ENCODE results near the gene UGT1A10. TPM values are rescaled to one million over a fixed set of nuclear protein-coding genes. Genes with fewer than 3 reads are reported as not detected.

UGT1A10 gene
- total RNA-seq, 1 experiment from 2014 or later = not detected

DNA sequence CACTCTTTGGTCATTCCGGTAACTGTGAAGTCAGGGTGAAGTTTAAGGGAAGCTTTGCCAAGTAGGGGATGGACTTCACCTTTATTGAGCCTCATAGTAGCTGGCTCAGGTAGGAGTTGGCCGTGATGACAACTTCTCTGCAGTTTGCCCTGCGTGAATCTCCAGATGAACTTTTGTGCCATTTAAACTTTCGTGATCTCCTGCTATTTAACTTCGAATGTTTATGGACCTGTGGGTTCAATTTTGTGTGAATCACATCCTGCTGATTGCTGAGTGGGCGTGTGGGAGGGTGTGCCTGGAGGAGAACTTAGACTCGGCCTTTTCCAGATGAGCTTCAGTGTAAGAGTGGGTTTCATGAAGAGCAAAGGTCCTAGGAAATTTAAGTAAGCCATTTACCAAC lies 128.0 kb downstream of the UGT1A10 start:
- H3K36me3 Mint-ChIP-seq (ENCODE audit: insufficient read depth in 1 of 3, low read depth in 3 of 3) = no peaks in the 10 kb centered on the region; a peak in 1 of 7 replicates
- Histone ChIP-seq H3K56ac (ENCODE audit: insufficient read length, low read depth, low read length) (no peak overlapping the region), H2AFZ (ENCODE audit: low read length) (no peak overlapping the region), H3K79me1 (ENCODE audit: insufficient read depth, low read depth, low read length, poor library complexity, severe bottlenecking) (no peaks in the 10 kb centered on the region), H4K5ac (ENCODE audit: insufficient read length, low read depth, low read length) (no peak overlapping the region), H3K9ac (ENCODE audit: extremely low read depth, insufficient read length, low read length) (no peak overlapping the region), H3K27me3 (ENCODE audit: insufficient read depth, low read length) (no peaks in the 10 kb centered on the region), H2AK5ac (ENCODE audit: insufficient read length, low read length) (no peak overlapping the region), H2BK20ac (ENCODE audit: low read depth, low read length, poor library complexity, severe bottlenecking) (no peak overlapping the region), H3K79me2 (ENCODE audit: insufficient read depth, low read length) (no peaks in the 10 kb centered on the region), H3K9me3 (ENCODE audit: control insufficient read depth, low read depth, low read length) (no peaks in the 10 kb centered on the region), H3K4me2 (ENCODE audit: insufficient read depth, insufficient read length, low read length) (no peak overlapping the region), H2BK120ac (ENCODE audit: low read depth, low read length, poor library complexity, severe bottlenecking) (no peak overlapping the region), H3K23ac (ENCODE audit: insufficient read length, low read depth, low read length) (no peak overlapping the region), H4K20me1 (ENCODE audit: control insufficient read depth, insufficient read depth, insufficient read length) (no peaks in the 10 kb centered on the region), H2BK5ac (ENCODE audit: insufficient read length, low read length) (no peak overlapping the region), H2BK15ac (ENCODE audit: low read depth, low read length) (no peak overlapping the region), H3K27ac (ENCODE audit: insufficient read length, low read depth, low read length) (no peak overlapping the region), H3K18ac (ENCODE audit: insufficient read length, low read depth, low read length) (no peak overlapping the region), H4K91ac (ENCODE audit: insufficient read length, low read depth, low read length) (no peak overlapping the region), H3K4me1 (ENCODE audit: insufficient read depth, low read length) (peaks cover 2% of the 10 kb centered on the region; the same call in 1 of the 2 replicates), H3T11ph (ENCODE audit: low read length) (no peak overlapping the region), H3K14ac (ENCODE audit: insufficient read depth, low read length) (no peak overlapping the region), H2BK12ac (ENCODE audit: insufficient read length, low read depth, low read length) (no peak overlapping the region), H4K8ac (replicated peaks; ENCODE audit: insufficient read length, low read depth, low read length) (no peak overlapping the region), H3K4ac (ENCODE audit: low read depth, low read length) (no peak overlapping the region), H3K23me2 (ENCODE audit: insufficient read length, low read depth, low read length, poor library complexity, severe bottlenecking) (no peaks in the 10 kb centered on the region)
- peaks cover 8% of the 10 kb centered on the region for H3K27me3 Mint-ChIP-seq (ENCODE audit: low read depth)
- DNase-seq = no peak
- TF ChIP-seq, protein P1, sequence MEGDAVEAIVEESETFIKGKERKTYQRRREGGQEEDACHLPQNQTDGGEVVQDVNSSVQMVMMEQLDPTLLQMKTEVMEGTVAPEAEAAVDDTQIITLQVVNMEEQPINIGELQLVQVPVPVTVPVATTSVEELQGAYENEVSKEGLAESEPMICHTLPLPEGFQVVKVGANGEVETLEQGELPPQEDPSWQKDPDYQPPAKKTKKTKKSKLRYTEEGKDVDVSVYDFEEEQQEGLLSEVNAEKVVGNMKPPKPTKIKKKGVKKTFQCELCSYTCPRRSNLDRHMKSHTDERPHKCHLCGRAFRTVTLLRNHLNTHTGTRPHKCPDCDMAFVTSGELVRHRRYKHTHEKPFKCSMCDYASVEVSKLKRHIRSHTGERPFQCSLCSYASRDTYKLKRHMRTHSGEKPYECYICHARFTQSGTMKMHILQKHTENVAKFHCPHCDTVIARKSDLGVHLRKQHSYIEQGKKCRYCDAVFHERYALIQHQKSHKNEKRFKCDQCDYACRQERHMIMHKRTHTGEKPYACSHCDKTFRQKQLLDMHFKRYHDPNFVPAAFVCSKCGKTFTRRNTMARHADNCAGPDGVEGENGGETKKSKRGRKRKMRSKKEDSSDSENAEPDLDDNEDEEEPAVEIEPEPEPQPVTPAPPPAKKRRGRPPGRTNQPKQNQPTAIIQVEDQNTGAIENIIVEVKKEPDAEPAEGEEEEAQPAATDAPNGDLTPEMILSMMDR (conservative IDR thresholded peaks at IDR 0.05) = no peak
- H3K4me1 Mint-ChIP-seq = peaks cover 5 to 6% of the 10 kb centered on the region in 2 experiments; a peak in 3 of 4 replicates
- no peak overlapping the region for H3K4me3 Mint-ChIP-seq
- H3K27ac Mint-ChIP-seq = no peak overlapping the region
- no CpG with 5 or more reads among the region's 7 CpGs for WGBS (ENCODE audit: extremely low coverage, insufficient read length, low lambda C conversion rate)
- peaks cover 0 to 3% of the 10 kb centered on the region in 2 experiments; a peak in 1 of 5 replicates for H3K9me3 Mint-ChIP-seq
